ENCODE results near the gene THUMPD2.

- TF ChIP-seq CTCF (IDR thresholded peaks at IDR 0.05): no peak
- no peak for TF ChIP-seq IRF2 (CRISPR knock-in tag; IDR thresholded peaks at IDR 0.05; ENCODE audit: borderline replicate concordance, low read depth)
- TF ChIP-seq KAT7 (CRISPR knock-in tag; IDR thresholded peaks at IDR 0.05; ENCODE audit: borderline replicate concordance): no peak
- TF ChIP-seq TCF7 (CRISPR knock-in tag; IDR thresholded peaks at IDR 0.05; ENCODE audit: low read depth): no peak
Observed at GRCh38 chr2:39701137-39701536, 77.9 kb downstream of the THUMPD2 start.
